ENCODE data around the gene RGMB. TPM values are rescaled to one million over a fixed set of nuclear protein-coding genes. Genes with fewer than 3 reads are reported as not detected.

The RGMB gene
- total RNA-seq, 1 donor = 70.9 TPM

- no peaks in the 10 kb centered on the region for H3K79me2 ChIP-seq (ENCODE audit: insufficient read depth, low read length)
- H4K20me1 ChIP-seq (ENCODE audit: insufficient read depth, low read length) = no peaks in the 10 kb centered on the region
- H3K9me3 ChIP-seq (ENCODE audit: low read depth, low read length) = no peaks in the 10 kb centered on the region
- no peak overlapping the region for H2AFZ ChIP-seq (ENCODE audit: low read length)
- no peaks in the 10 kb centered on the region for H3K4me1 ChIP-seq (ENCODE audit: insufficient read depth, low read length)
- H3K36me3 ChIP-seq (ENCODE audit: insufficient read depth, low read length) = no peaks in the 10 kb centered on the region
- H3K27ac ChIP-seq (ENCODE audit: low read depth, low read length) = no peak overlapping the region
- H3K27me3 ChIP-seq (ENCODE audit: insufficient read depth, low read length) = no peaks in the 10 kb centered on the region
- no peak for TF ChIP-seq CTCF (IDR thresholded peaks at IDR 0.05; ENCODE audit: extremely low read depth, low read depth, low read length)
- no peak overlapping the region for H3K4me3 ChIP-seq (ENCODE audit: insufficient read depth, low read length)
- no peak for DNase-seq (ENCODE audit: insufficient read length, low spot score, missing footprints)
- H3K4me2 ChIP-seq (ENCODE audit: insufficient read depth, low read length) = no peak overlapping the region
Measured at GRCh38 chr5:98827588-98828284, 54.3 kb downstream of the RGMB start.

- no peak for DNase-seq (ENCODE audit: insufficient read length, low spot score, missing footprints)
- H3K27me3 ChIP-seq (ENCODE audit: insufficient read depth, low read length) = no peaks in the 10 kb centered on the region
- no peaks in the 10 kb centered on the region for H3K9me3 ChIP-seq (ENCODE audit: low read depth, low read length)
- H3K4me2 ChIP-seq (ENCODE audit: insufficient read depth, low read length) = no peak overlapping the region
- TF ChIP-seq CTCF (IDR thresholded peaks at IDR 0.05; ENCODE audit: extremely low read depth, low read depth, low read length) = no peak
- H4K20me1 ChIP-seq (ENCODE audit: insufficient read depth, low read length) = no peaks in the 10 kb centered on the region
- no peak overlapping the region for H3K27ac ChIP-seq (ENCODE audit: low read depth, low read length)
- no peaks in the 10 kb centered on the region for H3K4me1 ChIP-seq (ENCODE audit: insufficient read depth, low read length)
- H3K79me2 ChIP-seq (ENCODE audit: insufficient read depth, low read length) = no peaks in the 10 kb centered on the region
- no peak overlapping the region for H3K4me3 ChIP-seq (ENCODE audit: insufficient read depth, low read length)
- H3K36me3 ChIP-seq (ENCODE audit: insufficient read depth, low read length) = no peaks in the 10 kb centered on the region
- H2AFZ ChIP-seq (ENCODE audit: low read length) = peak overlapping the region; percentile 20
Measured at GRCh38 chr5:98836175-98836574, 62.7 kb downstream of the RGMB start.

GRCh38 chr5:98839469-98840383, 66.3 kb downstream of the RGMB start:
- Histone ChIP-seq H3K9me3 (ENCODE audit: low read depth, low read length) (no peaks in the 10 kb centered on the region), H3K79me2 (ENCODE audit: insufficient read depth, low read length) (no peaks in the 10 kb centered on the region), H2AFZ (ENCODE audit: low read length) (peak overlapping the region; percentile 53), H3K4me1 (ENCODE audit: insufficient read depth, low read length) (no peaks in the 10 kb centered on the region), H3K36me3 (ENCODE audit: insufficient read depth, low read length) (no peaks in the 10 kb centered on the region), H3K27me3 (ENCODE audit: insufficient read depth, low read length) (no peaks in the 10 kb centered on the region), H3K27ac (ENCODE audit: low read depth, low read length) (no peak overlapping the region), H3K4me2 (ENCODE audit: insufficient read depth, low read length) (peak overlapping the region; percentile 27), H4K20me1 (ENCODE audit: insufficient read depth, low read length) (no peaks in the 10 kb centered on the region), H3K4me3 (ENCODE audit: insufficient read depth, low read length) (peak overlapping the region; percentile 46)
- peak; percentile 64 for DNase-seq (ENCODE audit: insufficient read length, low spot score, missing footprints)
- peak; percentile 33 for TF ChIP-seq CTCF (IDR thresholded peaks at IDR 0.05; ENCODE audit: extremely low read depth, low read depth, low read length)

GRCh38 chr5:98840946-98841345, 67.5 kb downstream of the RGMB start:
- Histone ChIP-seq H4K20me1 (ENCODE audit: insufficient read depth, low read length) (no peaks in the 10 kb centered on the region), H2AFZ (ENCODE audit: low read length) (no peak overlapping the region), H3K9me3 (ENCODE audit: low read depth, low read length) (no peaks in the 10 kb centered on the region), H3K79me2 (ENCODE audit: insufficient read depth, low read length) (no peaks in the 10 kb centered on the region), H3K27ac (ENCODE audit: low read depth, low read length) (no peak overlapping the region), H3K4me3 (ENCODE audit: insufficient read depth, low read length) (no peak overlapping the region), H3K27me3 (ENCODE audit: insufficient read depth, low read length) (no peaks in the 10 kb centered on the region), H3K36me3 (ENCODE audit: insufficient read depth, low read length) (no peaks in the 10 kb centered on the region), H3K4me1 (ENCODE audit: insufficient read depth, low read length) (no peaks in the 10 kb centered on the region), H3K4me2 (ENCODE audit: insufficient read depth, low read length) (no peak overlapping the region)
- no peak for TF ChIP-seq CTCF (IDR thresholded peaks at IDR 0.05; ENCODE audit: extremely low read depth, low read depth, low read length)
- DNase-seq (ENCODE audit: insufficient read length, low spot score, missing footprints) = no peak

All from osteoblast (primary cell).